Measurements from ENCODE around the gene DNAJB2. TPM values are rescaled to one million over a fixed set of nuclear protein-coding genes. Genes with fewer than 3 reads are reported as not detected.

Gene DNAJB2
- total and polyA plus RNA-seq, 2 of the 8 experiments (the other 6 are each of a cell fraction or from before 2014, with no cell fraction given), result 21.0 to 26.3 TPM

DNA sequence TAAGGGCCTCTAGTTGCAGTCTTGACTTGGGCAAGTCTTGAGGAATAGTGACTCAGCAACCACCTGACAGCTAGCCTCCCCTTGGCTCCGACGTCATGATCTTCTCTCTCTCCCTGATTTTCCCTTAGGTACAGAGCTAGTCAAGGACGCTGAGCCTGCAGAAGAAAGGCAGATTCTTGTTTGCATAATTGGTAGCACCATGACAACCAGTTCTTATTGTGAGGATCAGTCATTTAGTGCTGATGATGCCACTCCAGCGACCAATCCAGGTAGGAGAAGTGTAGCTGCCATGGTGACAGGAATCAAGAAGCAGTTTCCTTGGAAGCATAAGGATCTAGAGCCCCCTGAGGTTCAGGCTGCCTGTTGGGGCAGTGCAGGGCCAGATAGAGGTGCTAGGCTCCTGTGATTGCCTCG is 56.2 kb downstream of the DNAJB2 start:
- H3K4me1 ChIP-seq (replicated peaks in 1 of 4; ENCODE audit: control insufficient read depth in 3 of 4, insufficient read depth in 4 of 4, low read length in 3 of 4), result peaks cover 0 to 3% (median 1%) of the 10 kb centered on the region in 4 experiments; a peak in 5 of 7 replicates
- H2AK5ac ChIP-seq (ENCODE audit: low read depth, low read length), result no peak overlapping the region
- no peak overlapping the region for H4K91ac ChIP-seq (replicated peaks; ENCODE audit: insufficient read length, low read length)
- no peak overlapping the region for H3K56ac ChIP-seq (replicated peaks; ENCODE audit: insufficient read length, low read depth, low read length)
- H2BK5ac ChIP-seq (ENCODE audit: low read depth, low read length), result no peak overlapping the region
- no peak overlapping the region for H2BK12ac ChIP-seq (ENCODE audit: low read depth, low read length)
- no peak for DNase-seq (ENCODE audit: low read depth in 1 of 2, low spot score in 2 of 2)
- no peak overlapping the region for H3K27ac ChIP-seq (ENCODE audit: low read depth, low read length)
- H4K20me1 ChIP-seq (replicated peaks in 1 of 2; ENCODE audit: control insufficient read depth in 1 of 2, insufficient read depth in 2 of 2, low read length in 2 of 2), result no peaks in the 10 kb centered on the region
- no peak overlapping the region for H2AFZ ChIP-seq (ENCODE audit: low read length)
- H3K4me2 ChIP-seq (ENCODE audit: insufficient read depth in 1 of 2, low read depth in 2 of 2, low read length in 2 of 2), result no peak overlapping the region
- H3K23ac ChIP-seq (ENCODE audit: insufficient read length), result no peak overlapping the region
- H2BK120ac ChIP-seq (replicated peaks; ENCODE audit: low read depth, low read length), result no peak overlapping the region
- no peaks in the 10 kb centered on the region for H3K9me3 ChIP-seq (ENCODE audit: insufficient read depth in 2 of 2, low read depth in 1 of 2, low read length in 1 of 2)
- H3K36me3 ChIP-seq (ENCODE audit: control insufficient read depth in 2 of 4, insufficient read depth in 4 of 4, low read length in 3 of 4), result no peaks in the 10 kb centered on the region
- no peak overlapping the region for H3K4me3 ChIP-seq (ENCODE audit: extremely low read depth in 1 of 4, insufficient read depth in 2 of 4, low read depth in 3 of 4, low read length in 4 of 4)
- FAIRE-seq, result no peak
- no peak overlapping the region for H3K14ac ChIP-seq (ENCODE audit: insufficient read length)
- H4K8ac ChIP-seq (ENCODE audit: extremely low read depth, insufficient read depth, low read length), result no peak overlapping the region
- no peak overlapping the region for H3K4ac ChIP-seq (replicated peaks; ENCODE audit: insufficient read length, low read depth, low read length)
- WGBS, 2 experiments (ENCODE audit: extremely low coverage in 1 of 2, insufficient coverage in 1 of 2, insufficient read length in 1 of 2, insufficient replicate concordance in 2 of 2, low coverage in 1 of 2, low lambda C conversion rate in 2 of 2, missing lambda C conversion rate in 1 of 2), result 64% methylated on average over 5 of the region's 5 CpGs; no CpG with 5 or more reads in 1 of the 2 experiments
- H3K9ac ChIP-seq (replicated peaks in 1 of 4; ENCODE audit: extremely low read depth in 1 of 4, low read depth in 3 of 4, low read length in 3 of 4), result no peak overlapping the region
- POLR2A ChIA-PET (ENCODE audit: partially characterized antibody), result interaction anchor here (0.7 to 1.2 kb wide), 3 partner anchors 47 to 116 kb away, joined by 3 read pairs; partner anchors contain the start of gene ABCB6
- H4K5ac ChIP-seq (ENCODE audit: insufficient read length, low read depth, low read length), result no peak overlapping the region
- H3K27me3 ChIP-seq (replicated peaks in 1 of 4; ENCODE audit: control insufficient read depth in 3 of 4, extremely low read depth in 1 of 4, insufficient read depth in 3 of 4, low read length in 3 of 4), result peaks cover 11 to 29% (median 22%) of the 10 kb centered on the region in 4 experiments
- H3K23me2 ChIP-seq (ENCODE audit: low read depth, low read length), result peaks cover 2% of the 10 kb centered on the region; the same call in 1 of the 2 replicates
- CTCF ChIA-PET (ENCODE audit: partially characterized antibody), result interaction anchor here (0.6 to 8.2 kb wide), 18 partner anchors 9 to 326 kb away, joined by 3 to 91 read pairs (median 4); no protein-coding TSS in a partner anchor
- no peaks in the 10 kb centered on the region for H3K79me2 ChIP-seq (ENCODE audit: control insufficient read depth in 1 of 2, insufficient read depth in 2 of 2, low read length in 2 of 2)
- TF ChIP-seq, protein P1, sequence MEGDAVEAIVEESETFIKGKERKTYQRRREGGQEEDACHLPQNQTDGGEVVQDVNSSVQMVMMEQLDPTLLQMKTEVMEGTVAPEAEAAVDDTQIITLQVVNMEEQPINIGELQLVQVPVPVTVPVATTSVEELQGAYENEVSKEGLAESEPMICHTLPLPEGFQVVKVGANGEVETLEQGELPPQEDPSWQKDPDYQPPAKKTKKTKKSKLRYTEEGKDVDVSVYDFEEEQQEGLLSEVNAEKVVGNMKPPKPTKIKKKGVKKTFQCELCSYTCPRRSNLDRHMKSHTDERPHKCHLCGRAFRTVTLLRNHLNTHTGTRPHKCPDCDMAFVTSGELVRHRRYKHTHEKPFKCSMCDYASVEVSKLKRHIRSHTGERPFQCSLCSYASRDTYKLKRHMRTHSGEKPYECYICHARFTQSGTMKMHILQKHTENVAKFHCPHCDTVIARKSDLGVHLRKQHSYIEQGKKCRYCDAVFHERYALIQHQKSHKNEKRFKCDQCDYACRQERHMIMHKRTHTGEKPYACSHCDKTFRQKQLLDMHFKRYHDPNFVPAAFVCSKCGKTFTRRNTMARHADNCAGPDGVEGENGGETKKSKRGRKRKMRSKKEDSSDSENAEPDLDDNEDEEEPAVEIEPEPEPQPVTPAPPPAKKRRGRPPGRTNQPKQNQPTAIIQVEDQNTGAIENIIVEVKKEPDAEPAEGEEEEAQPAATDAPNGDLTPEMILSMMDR (IDR thresholded peaks at IDR 0.05; ENCODE audit: control extremely low read depth in 1 of 3, insufficient read depth in 1 of 3, low read depth in 1 of 3, low read length in 3 of 3), result peak; percentile 28 to 39 (median 28)
- TF ChIP-seq SIN3A (conservative IDR thresholded peaks at IDR 0.05 in 1 of 2, IDR thresholded peaks at IDR 0.05 in 1 of 2; ENCODE audit: low read depth in 1 of 2, low read length in 2 of 2) (no peak), RAD21 (IDR thresholded peaks at IDR 0.05 in 1 of 2, conservative IDR thresholded peaks at IDR 0.05 in 1 of 2; ENCODE audit: low read depth in 2 of 2, low read length in 2 of 2) (peak; percentile 27 to 33; a peak in 2 of 4 replicates), MAFK (IDR thresholded peaks at IDR 0.05; ENCODE audit: low read depth, low read length) (peak; percentile 40; the same call in 1 of the 2 replicates), BACH1 (IDR thresholded peaks at IDR 0.05; ENCODE audit: low read length) (peak; percentile 21; the same call in 1 of the 2 replicates), NRF1 (IDR thresholded peaks at IDR 0.05; ENCODE audit: low read depth, low read length) (no peak), RXRA (IDR thresholded peaks at IDR 0.05; ENCODE audit: insufficient read depth, low read depth, low read length) (no peak)
- TF ChIP-seq, protein P2, sequence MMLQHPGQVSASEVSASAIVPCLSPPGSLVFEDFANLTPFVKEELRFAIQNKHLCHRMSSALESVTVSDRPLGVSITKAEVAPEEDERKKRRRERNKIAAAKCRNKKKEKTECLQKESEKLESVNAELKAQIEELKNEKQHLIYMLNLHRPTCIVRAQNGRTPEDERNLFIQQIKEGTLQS (IDR thresholded peaks at IDR 0.05; ENCODE audit: insufficient read depth, low read depth, low read length), result no peak
- no peak overlapping the region for H3K18ac ChIP-seq (ENCODE audit: extremely low read depth, low read length)
- H2BK15ac ChIP-seq (ENCODE audit: low read length), result no peak overlapping the region
- no peak overlapping the region for H2BK20ac ChIP-seq (ENCODE audit: low read length)
- no peaks in the 10 kb centered on the region for H3K79me1 ChIP-seq (ENCODE audit: low read depth, low read length)

Measured in H1 (cell line).